BLaER1 treated with 17β-estradiol and CSF1 and Interleukin-3, amounts not matched to agents 10 nM and 100 nM (cell line): Measurements from ENCODE around the gene TMEM163.
A peak's percentile ranks its signal among the peaks of the same experiment; 100 is the strongest.

Experiments used
- H3K27ac ChIP-seq, 11 experiments: shearing (Covaris generic); formaldehyde crosslinking; 2 replicates each; pipeline ENCODE4 v1.8.1; 2022
- H3K27me3 ChIP-seq, 11 experiments: shearing (Covaris generic); formaldehyde crosslinking; 2 replicates each; pipeline ENCODE4 v1.8.1; 2022
- H3K36me3 ChIP-seq, 11 experiments: shearing (Covaris generic); formaldehyde crosslinking; 2 replicates each; pipeline ENCODE4 v1.8.1; 2022
- H3K4me1 ChIP-seq, 10 experiments: shearing (Covaris generic); formaldehyde crosslinking; 2 replicates each; pipeline ENCODE4 v1.8.1; 2022
- H3K4me2 ChIP-seq, 11 experiments: shearing (Covaris generic); formaldehyde crosslinking; 2 replicates each; pipeline ENCODE4 v1.8.1; 2022
- H3K4me3 ChIP-seq, 10 experiments: shearing (Covaris generic); formaldehyde crosslinking; 2 replicates each; pipeline ENCODE4 v1.8.1; 2022
- H3K9ac ChIP-seq, 11 experiments: shearing (Covaris generic); formaldehyde crosslinking; 2 replicates each; pipeline ENCODE4 v1.8.1; 2022
- H3K9me3 ChIP-seq, 11 experiments: shearing (Covaris generic); formaldehyde crosslinking; replicated peaks in 1 of 11; 2 replicates each; pipeline ENCODE4 v1.8.1; 2022
- H4K20me1 ChIP-seq, 11 experiments: shearing (Covaris generic); formaldehyde crosslinking; 2 replicates each; pipeline ENCODE4 v1.8.1; 2022
- Cebpa-rat ChIP-seq, 11 experiments: shearing (Covaris generic); IDR thresholded peaks; 2 replicates each; pipeline ENCODE4 v1.8.1; 2022

The TMEM163 gene

GRCh38 chr2:134416637-134417036 is 302.2 kb downstream of the TMEM163 start:
- no peak overlapping the region for H3K27ac ChIP-seq
- H3K4me3 ChIP-seq: no peak overlapping the region
- H4K20me1 ChIP-seq: peaks cover 0 to 31% (median 0%) of the 10 kb centered on the region in 11 experiments; a peak in 5 of 22 replicates
- H3K9ac ChIP-seq: no peak overlapping the region
- no peaks in the 10 kb centered on the region for H3K27me3 ChIP-seq
- no peak overlapping the region for H3K4me2 ChIP-seq
- H3K9me3 ChIP-seq: no peaks in the 10 kb centered on the region
- peaks cover 49 to 92% (median 85%) of the 10 kb centered on the region in 11 experiments for H3K36me3 ChIP-seq
- peaks cover 8 to 51% (median 26%) of the 10 kb centered on the region in 10 experiments for H3K4me1 ChIP-seq
- no peak for TF ChIP-seq Cebpa-rat (IDR thresholded peaks at IDR 0.05)

GRCh38 chr2:134416018-134416417 is 302.8 kb downstream of the TMEM163 start:
- H3K9me3 ChIP-seq: no peaks in the 10 kb centered on the region
- H3K4me2 ChIP-seq: no peak overlapping the region
- no peak overlapping the region for H3K9ac ChIP-seq

GRCh38 chr2:134413912-134414311 is 304.9 kb downstream of the TMEM163 start:
- Histone ChIP-seq H4K20me1 (peaks cover 0 to 57% (median 0%) of the 10 kb centered on the region in 11 experiments; a peak in 5 of 22 replicates), H3K36me3 (peaks cover 43 to 69% (median 60%) of the 10 kb centered on the region in 11 experiments), H3K4me2 (peak overlapping the region in 5 of 11 experiments; percentile 85 to 95 (median 92); a peak in 7 of 22 replicates), H3K4me1 (peaks cover 35 to 64% (median 53%) of the 10 kb centered on the region in 10 experiments), H3K27me3 (no peaks in the 10 kb centered on the region), H3K4me3 (no peak overlapping the region), H3K9me3 (no peaks in the 10 kb centered on the region), H3K9ac (peak overlapping the region in 1 of 11 experiments; percentile 75; a peak in 1 of 22 replicates), H3K27ac (0 out of 22 replicates have a peak overlapping the region, but pooled peaks of 1 of the 11 experiments have one; percentile 86)
- TF ChIP-seq Cebpa-rat (IDR thresholded peaks at IDR 0.05): no peak

More at GRCh38 chr2:134416018-134416417, 302.8 kb downstream of the TMEM163 start:
- no peak for TF ChIP-seq Cebpa-rat (IDR thresholded peaks at IDR 0.05)
- peaks cover 0 to 36% (median 0%) of the 10 kb centered on the region in 11 experiments; a peak in 5 of 22 replicates for H4K20me1 ChIP-seq
- H3K4me1 ChIP-seq: peaks cover 14 to 57% (median 32%) of the 10 kb centered on the region in 10 experiments
- no peaks in the 10 kb centered on the region for H3K27me3 ChIP-seq
- H3K4me3 ChIP-seq: no peak overlapping the region
- peaks cover 46 to 86% (median 78%) of the 10 kb centered on the region in 11 experiments for H3K36me3 ChIP-seq
- no peak overlapping the region for H3K27ac ChIP-seq

- Histone ChIP-seq H3K4me1 (peaks cover 40 to 68% (median 58%) of the 10 kb centered on the region in 10 experiments), H4K20me1 (peaks cover 0 to 59% (median 0%) of the 10 kb centered on the region in 11 experiments; a peak in 5 of 22 replicates), H3K27ac (peak overlapping the region in 4 of 11 experiments; percentile 80 to 86 (median 84); a peak in 6 of 22 replicates), H3K36me3 (peaks cover 38 to 64% (median 55%) of the 10 kb centered on the region in 11 experiments), H3K9ac (peak overlapping the region in 4 of 11 experiments; percentile 2 to 77 (median 72); a peak in 3 of 22 replicates), H3K9me3 (no peaks in the 10 kb centered on the region), H3K4me2 (peak overlapping the region in 7 of 11 experiments; percentile 85 to 95 (median 92); a peak in 13 of 22 replicates), H3K27me3 (no peaks in the 10 kb centered on the region), H3K4me3 (no peak overlapping the region)
- TF ChIP-seq Cebpa-rat (IDR thresholded peaks at IDR 0.05): no peak
These were observed 305.4 kb downstream of the TMEM163 start for GRCh38 chr2:134413430-134413829.

- H3K27me3 ChIP-seq: no peaks in the 10 kb centered on the region
- H3K4me2 ChIP-seq: peak overlapping the region in 10 of 11 experiments; percentile 81 to 95 (median 91); a peak in 19 of 22 replicates
- H3K4me1 ChIP-seq: peaks cover 48 to 77% (median 66%) of the 10 kb centered on the region in 10 experiments
- peak overlapping the region in 9 of 11 experiments; percentile 6 to 77 (median 65); a peak in 14 of 22 replicates for H3K9ac ChIP-seq
- peak overlapping the region in 2 of 10 experiments; percentile 10 to 14; a peak in 1 of 20 replicates for H3K4me3 ChIP-seq
- H3K9me3 ChIP-seq: no peaks in the 10 kb centered on the region
- peak overlapping the region in 8 of 11 experiments; percentile 25 to 86 (median 76); a peak in 16 of 22 replicates for H3K27ac ChIP-seq
- peaks cover 0 to 64% (median 0%) of the 10 kb centered on the region in 11 experiments; a peak in 7 of 22 replicates for H4K20me1 ChIP-seq
- no peak for TF ChIP-seq Cebpa-rat (IDR thresholded peaks at IDR 0.05)
- peaks cover 34 to 58% (median 50%) of the 10 kb centered on the region in 11 experiments; a peak in 21 of 22 replicates for H3K36me3 ChIP-seq
These were observed 306.2 kb downstream of the TMEM163 start for GRCh38 chr2:134412639-134412999.

GRCh38 chr2:134411828-134412638 is 306.8 kb downstream of the TMEM163 start:
- no peaks in the 10 kb centered on the region for H3K27me3 ChIP-seq
- H3K4me3 ChIP-seq: peak overlapping the region in 5 of 10 experiments; percentile 23 to 43 (median 30); a peak in 7 of 20 replicates
- peaks cover 0 to 70% (median 0%) of the 10 kb centered on the region in 11 experiments; a peak in 7 of 22 replicates for H4K20me1 ChIP-seq
- peak overlapping the region in 9 of 11 experiments; percentile 36 to 86 (median 73); a peak in 18 of 22 replicates for H3K27ac ChIP-seq
- peak overlapping the region; percentile 81 to 95 (median 91) for H3K4me2 ChIP-seq
- no peak for TF ChIP-seq Cebpa-rat (IDR thresholded peaks at IDR 0.05)
- peaks cover 52 to 82% (median 72%) of the 10 kb centered on the region in 10 experiments for H3K4me1 ChIP-seq
- H3K9me3 ChIP-seq: no peaks in the 10 kb centered on the region
- peaks cover 29 to 58% (median 50%) of the 10 kb centered on the region in 11 experiments; a peak in 21 of 22 replicates for H3K36me3 ChIP-seq
- H3K9ac ChIP-seq: peak overlapping the region; percentile 20 to 77 (median 59); a peak in 19 of 22 replicates

- no peak for TF ChIP-seq Cebpa-rat (IDR thresholded peaks at IDR 0.05)
- Histone ChIP-seq H3K36me3 (peaks cover 24 to 57% (median 51%) of the 10 kb centered on the region in 11 experiments; a peak in 21 of 22 replicates), H3K4me2 (peak overlapping the region; percentile 81 to 95 (median 91)), H3K9me3 (no peaks in the 10 kb centered on the region), H3K4me1 (peaks cover 52 to 89% (median 78%) of the 10 kb centered on the region in 10 experiments), H3K9ac (peak overlapping the region; percentile 20 to 77 (median 59); a peak in 20 of 22 replicates), H3K27me3 (no peaks in the 10 kb centered on the region), H3K4me3 (peak overlapping the region in 6 of 10 experiments; percentile 4 to 43 (median 28); a peak in 8 of 20 replicates), H3K27ac (peak overlapping the region in 9 of 11 experiments; percentile 36 to 86 (median 73); a peak in 18 of 22 replicates), H4K20me1 (peaks cover 0 to 74% (median 0%) of the 10 kb centered on the region in 11 experiments; a peak in 7 of 22 replicates)
These were observed 307.4 kb downstream of the TMEM163 start for GRCh38 chr2:134411279-134411827.

- no peaks in the 10 kb centered on the region for H3K27me3 ChIP-seq
- H3K36me3 ChIP-seq: peaks cover 30 to 58% (median 51%) of the 10 kb centered on the region in 11 experiments; a peak in 20 of 22 replicates
- TF ChIP-seq Cebpa-rat (IDR thresholded peaks at IDR 0.05): no peak
- H3K4me2 ChIP-seq: peak overlapping the region; percentile 81 to 95 (median 91)
- peak overlapping the region; percentile 20 to 77 (median 59); a peak in 20 of 22 replicates for H3K9ac ChIP-seq
- peaks cover 0 to 73% (median 0%) of the 10 kb centered on the region in 11 experiments; a peak in 7 of 22 replicates for H4K20me1 ChIP-seq
- H3K27ac ChIP-seq: peak overlapping the region in 9 of 11 experiments; percentile 36 to 86 (median 73); a peak in 18 of 22 replicates
- H3K9me3 ChIP-seq: no peaks in the 10 kb centered on the region
- peaks cover 52 to 94% (median 84%) of the 10 kb centered on the region in 10 experiments for H3K4me1 ChIP-seq
- peak overlapping the region in 5 of 10 experiments; percentile 4 to 43 (median 30); a peak in 5 of 20 replicates for H3K4me3 ChIP-seq
These were observed 308.0 kb downstream of the TMEM163 start for GRCh38 chr2:134410831-134411231.
